Keratinocyte (primary cell): ENCODE measurements around the gene SLC35E3.

Experiments used
- EZH2 ChIP-seq: IDR thresholded peaks from one replicate; pipeline ENCODE4 v1.6.1; 2012; ENCODE audit warnings: inconsistent platforms, mild to moderate bottlenecking, low read length, moderate library complexity
- TF ChIP-seq, protein P1 (sequence below), 3 experiments: IDR thresholded peaks in 1 of 3; conservative IDR thresholded peaks in 1 of 3; optimal IDR thresholded peaks in 1 of 3; 2 replicates in 2 of 3; 3 replicates in 1 of 3; pipeline versions ENCODE3 to v1.5.1; 2011; ENCODE audit warnings: low read length in 3 of 3, mild to moderate bottlenecking in 3 of 3, moderate library complexity in 2 of 3, control low read depth in 1 of 3, inconsistent platforms in 1 of 3; ENCODE audit not compliant: insufficient read depth in 2 of 3; ENCODE audit errors: extremely low read depth in 1 of 3

DNA sequence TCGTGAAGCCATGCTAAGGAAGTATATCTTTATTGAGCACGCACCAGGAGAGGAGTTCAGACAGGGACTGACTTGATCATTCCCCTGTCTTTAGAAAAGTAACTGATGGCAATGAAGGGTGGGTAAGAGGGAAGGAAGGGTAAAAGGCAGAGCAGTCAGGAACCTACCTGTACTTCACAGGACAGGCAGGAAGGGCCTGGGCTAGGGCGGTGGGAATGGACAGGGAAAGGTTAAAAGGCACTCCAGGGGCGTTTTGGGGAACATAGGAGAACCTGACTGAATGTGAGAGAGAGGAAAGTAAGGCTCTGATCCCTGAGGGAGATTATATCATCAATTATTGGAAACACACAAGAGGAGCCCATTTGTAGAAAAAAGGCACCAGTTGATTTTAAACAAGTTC lies 3.9 kb downstream of the SLC35E3 start:
- TF ChIP-seq, protein P1, sequence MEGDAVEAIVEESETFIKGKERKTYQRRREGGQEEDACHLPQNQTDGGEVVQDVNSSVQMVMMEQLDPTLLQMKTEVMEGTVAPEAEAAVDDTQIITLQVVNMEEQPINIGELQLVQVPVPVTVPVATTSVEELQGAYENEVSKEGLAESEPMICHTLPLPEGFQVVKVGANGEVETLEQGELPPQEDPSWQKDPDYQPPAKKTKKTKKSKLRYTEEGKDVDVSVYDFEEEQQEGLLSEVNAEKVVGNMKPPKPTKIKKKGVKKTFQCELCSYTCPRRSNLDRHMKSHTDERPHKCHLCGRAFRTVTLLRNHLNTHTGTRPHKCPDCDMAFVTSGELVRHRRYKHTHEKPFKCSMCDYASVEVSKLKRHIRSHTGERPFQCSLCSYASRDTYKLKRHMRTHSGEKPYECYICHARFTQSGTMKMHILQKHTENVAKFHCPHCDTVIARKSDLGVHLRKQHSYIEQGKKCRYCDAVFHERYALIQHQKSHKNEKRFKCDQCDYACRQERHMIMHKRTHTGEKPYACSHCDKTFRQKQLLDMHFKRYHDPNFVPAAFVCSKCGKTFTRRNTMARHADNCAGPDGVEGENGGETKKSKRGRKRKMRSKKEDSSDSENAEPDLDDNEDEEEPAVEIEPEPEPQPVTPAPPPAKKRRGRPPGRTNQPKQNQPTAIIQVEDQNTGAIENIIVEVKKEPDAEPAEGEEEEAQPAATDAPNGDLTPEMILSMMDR (optimal IDR thresholded peaks at IDR 0.05 in 1 of 3, IDR thresholded peaks at IDR 0.05 in 1 of 3, conservative IDR thresholded peaks at IDR 0.05 in 1 of 3; ENCODE audit: extremely low read depth in 1 of 3, insufficient read depth in 2 of 3, low read length in 3 of 3): no peak
- TF ChIP-seq EZH2: no peak
